SU-DHL-6 (cell line): ENCODE measurements around the gene HAPLN1.

ENCODE experiments used
- H2AFZ ChIP-seq: fragments of 200-600 bp; sonication (generic); 2 replicates; pipeline ENCODE4 v1.6.1; 2014; ENCODE audit warnings: low read depth, mild to moderate bottlenecking, moderate library complexity, mixed read lengths, antibody characterized with exemption, low read length; ENCODE audit not compliant: severe bottlenecking
- H3F3A ChIP-seq: fragments of 200-600 bp; shearing (Covaris generic); 2 replicates; pipeline ENCODE4 v1.6.0; 2016; ENCODE audit warnings: antibody characterized with exemption, mild to moderate bottlenecking; ENCODE audit not compliant: insufficient read depth
- H3K27ac ChIP-seq: fragments of 200-600 bp; sonication (generic); 2 replicates; pipeline ENCODE4 v1.5.1; 2016; ENCODE audit warnings: low read depth, mild to moderate bottlenecking, low read length, moderate library complexity, mixed read lengths
- H3K27me3 ChIP-seq: fragments of 200-600 bp; sonication (generic), shearing (Covaris generic); 2 replicates; pipeline ENCODE4 v1.6.0; 2014; ENCODE audit warnings: mild to moderate bottlenecking, low read length
- H3K36me3 ChIP-seq: fragments of 200-600 bp; sonication (generic); 2 replicates; pipeline ENCODE4 v1.6.1; 2014; ENCODE audit warnings: mild to moderate bottlenecking, low read length, mixed read lengths
- H3K4me2 ChIP-seq: fragments of 300-600, 200-600 bp; shearing (Covaris generic), sonication (generic); 2 replicates; pipeline ENCODE4 v1.6.0; 2014; ENCODE audit warnings: low read length, low read depth, mild to moderate bottlenecking; ENCODE audit not compliant: poor library complexity, severe bottlenecking
- H3K4me3 ChIP-seq: fragments of 200-600 bp; sonication (generic); 2 replicates; pipeline ENCODE4 v1.5.1; 2014; ENCODE audit warnings: antibody characterized with exemption, low read length, mild to moderate bottlenecking, mixed read lengths; ENCODE audit not compliant: insufficient read depth, poor library complexity, severe bottlenecking
- H3K79me2 ChIP-seq: fragments of 200-600 bp; sonication (generic); 2 replicates; pipeline ENCODE4 v1.6.1; 2014; ENCODE audit warnings: mild to moderate bottlenecking, low read length, moderate library complexity; ENCODE audit not compliant: insufficient read depth
- H3K9ac ChIP-seq: fragments of 200-600 bp; sonication (generic); 2 replicates; pipeline ENCODE4 v1.7.0; 2014; ENCODE audit warnings: mild to moderate bottlenecking, low read length
- H3K9me2 ChIP-seq: fragments of 200-600 bp; sonication (generic); replicated peaks from 2 replicates; pipeline ENCODE4 v1.6.1; 2014; ENCODE audit warnings: low read length; ENCODE audit not compliant: insufficient read depth
- H3K9me3 ChIP-seq: fragments of 200-600 bp; sonication (generic); 2 replicates; pipeline ENCODE4 v1.6.1; 2014; ENCODE audit warnings: low read length, mixed read lengths; ENCODE audit not compliant: insufficient read depth
- H4K20me1 ChIP-seq: fragments of 200-600 bp; sonication (generic); 2 replicates; pipeline ENCODE4 v1.6.1; 2014; ENCODE audit warnings: low read depth, mild to moderate bottlenecking, antibody characterized with exemption, low read length, moderate library complexity, mixed read lengths
- EZH2phosphoT487 ChIP-seq: fragments of 200-600 bp; sonication (generic), shearing (Covaris generic); conservative IDR thresholded peaks from 2 replicates; pipeline ENCODE4 v1.6.1; 2018; ENCODE audit warnings: mild to moderate bottlenecking, antibody characterized with exemption, low read length, moderate library complexity, mixed read lengths
- TF ChIP-seq, protein P1 (sequence below): fragments of 200-600 bp; sonication (generic); IDR thresholded peaks from one replicate; pipeline ENCODE4 v1.5.1; 2017; ENCODE audit warnings: antibody characterized with exemption, mild to moderate bottlenecking, low read length, moderate library complexity; ENCODE audit not compliant: insufficient read depth, poor library complexity, severe bottlenecking

Gene HAPLN1

DNA sequence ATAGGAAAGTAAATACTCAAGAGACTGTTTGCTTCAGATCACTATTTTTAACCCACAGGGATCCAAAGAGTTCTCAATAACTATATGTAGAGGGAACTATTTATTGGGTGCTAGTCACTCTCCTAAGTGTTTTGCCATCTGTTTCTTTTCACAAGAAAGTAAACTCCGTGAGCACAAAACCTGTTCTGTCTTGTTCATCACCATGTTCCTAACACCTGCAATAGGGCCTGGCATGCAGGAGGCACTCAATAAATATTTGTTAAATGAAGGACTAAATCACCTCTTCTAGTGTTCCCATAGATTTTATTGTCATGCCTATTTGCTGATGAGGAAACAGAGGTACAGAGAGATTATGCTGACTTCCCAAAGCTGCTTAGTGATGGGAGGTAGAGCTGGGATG is 130.9 kb downstream of the HAPLN1 start:
- no peak overlapping the region for H3K27ac ChIP-seq
- no peaks in the 10 kb centered on the region for H3K36me3 ChIP-seq
- H3K27me3 ChIP-seq = no peaks in the 10 kb centered on the region
- no peak overlapping the region for H3K4me2 ChIP-seq
- H3F3A ChIP-seq = no peaks in the 10 kb centered on the region
- H3K79me2 ChIP-seq = no peaks in the 10 kb centered on the region
- H3K9me3 ChIP-seq = no peaks in the 10 kb centered on the region
- H4K20me1 ChIP-seq = no peaks in the 10 kb centered on the region
- H3K9ac ChIP-seq = no peak overlapping the region
- no peaks in the 10 kb centered on the region for H3K9me2 ChIP-seq
- no peak overlapping the region for H2AFZ ChIP-seq
- TF ChIP-seq EZH2phosphoT487 = no peak
- TF ChIP-seq, protein P1, sequence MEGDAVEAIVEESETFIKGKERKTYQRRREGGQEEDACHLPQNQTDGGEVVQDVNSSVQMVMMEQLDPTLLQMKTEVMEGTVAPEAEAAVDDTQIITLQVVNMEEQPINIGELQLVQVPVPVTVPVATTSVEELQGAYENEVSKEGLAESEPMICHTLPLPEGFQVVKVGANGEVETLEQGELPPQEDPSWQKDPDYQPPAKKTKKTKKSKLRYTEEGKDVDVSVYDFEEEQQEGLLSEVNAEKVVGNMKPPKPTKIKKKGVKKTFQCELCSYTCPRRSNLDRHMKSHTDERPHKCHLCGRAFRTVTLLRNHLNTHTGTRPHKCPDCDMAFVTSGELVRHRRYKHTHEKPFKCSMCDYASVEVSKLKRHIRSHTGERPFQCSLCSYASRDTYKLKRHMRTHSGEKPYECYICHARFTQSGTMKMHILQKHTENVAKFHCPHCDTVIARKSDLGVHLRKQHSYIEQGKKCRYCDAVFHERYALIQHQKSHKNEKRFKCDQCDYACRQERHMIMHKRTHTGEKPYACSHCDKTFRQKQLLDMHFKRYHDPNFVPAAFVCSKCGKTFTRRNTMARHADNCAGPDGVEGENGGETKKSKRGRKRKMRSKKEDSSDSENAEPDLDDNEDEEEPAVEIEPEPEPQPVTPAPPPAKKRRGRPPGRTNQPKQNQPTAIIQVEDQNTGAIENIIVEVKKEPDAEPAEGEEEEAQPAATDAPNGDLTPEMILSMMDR = no peak
- no peak overlapping the region for H3K4me3 ChIP-seq
